Chondrocyte (in vitro differentiated cells): ENCODE measurements around the gene DDA1. TPM values are rescaled to one million over a fixed set of nuclear protein-coding genes. Genes with fewer than 3 reads are reported as not detected.

Experiments used
- DNase-seq: peaks from one replicate; pipeline ENCODE4 v3.0.0; 2021; ENCODE audit warnings: mixed read lengths, low spot score
- H3K27ac Mint-ChIP-seq: one replicate; pipeline ENCODE4 v1.8.0; 2021; ENCODE audit warnings: mild to moderate bottlenecking, moderate library complexity, mixed read lengths; ENCODE audit not compliant: unreplicated experiment
- H3K27me3 Mint-ChIP-seq: 2 replicates; pipeline ENCODE4 v1.8.0; 2021; ENCODE audit warnings: low read depth, mixed read lengths
- H3K36me3 Mint-ChIP-seq: 2 replicates; pipeline ENCODE4 v1.8.0; 2021; ENCODE audit warnings: low read depth, mixed read lengths
- H3K4me1 Mint-ChIP-seq: 2 replicates; pipeline ENCODE4 v1.8.0; 2021; ENCODE audit warnings: low read depth, mild to moderate bottlenecking, mixed read lengths
- H3K4me3 Mint-ChIP-seq: one replicate; pipeline ENCODE4 v1.8.0; 2021; ENCODE audit warnings: mild to moderate bottlenecking, moderate library complexity, mixed read lengths; ENCODE audit not compliant: unreplicated experiment
- H3K9me3 Mint-ChIP-seq: 2 replicates; pipeline ENCODE4 v1.8.0; 2021; ENCODE audit warnings: low read depth, mixed read lengths
- CTCF ChIP-seq: fragments of 200-600 bp; sonication (generic); IDR thresholded peaks from 2 replicates; pipeline ENCODE4 v1.5.0; 2021; ENCODE audit warnings: antibody characterized with exemption, mild to moderate bottlenecking, moderate library complexity
- total RNA-seq: library from RNA; stranded (reverse); gene quantifications from 3 replicates; pipeline ENCODE4 v1.2.1, GENCODE V29; 2021

Gene DDA1
- total RNA-seq, 1 donor from 2014 or later, result 63.9 TPM

GRCh38 chr19:17263712-17264640 lies 45.4 kb upstream of the DDA1 start:
- H3K27ac Mint-ChIP-seq, result no peak overlapping the region
- H3K36me3 Mint-ChIP-seq, result no peaks in the 10 kb centered on the region
- TF ChIP-seq CTCF, result no peak
- no peak overlapping the region for H3K4me3 Mint-ChIP-seq
- DNase-seq, result no peak
- peaks cover 4% of the 10 kb centered on the region for H3K9me3 Mint-ChIP-seq
- H3K4me1 Mint-ChIP-seq, result peaks cover 19% of the 10 kb centered on the region
- H3K27me3 Mint-ChIP-seq, result peaks cover 2% of the 10 kb centered on the region

- no peak for DNase-seq
- no peak within 1 kb of the TSS for H3K27ac Mint-ChIP-seq
- peaks cover 19% of the 10 kb centered on the region for H3K4me1 Mint-ChIP-seq
- peaks cover 4% of the 10 kb centered on the region for H3K9me3 Mint-ChIP-seq
- no peak for TF ChIP-seq CTCF
- H3K36me3 Mint-ChIP-seq, result no peaks in the 10 kb centered on the region
- peaks cover 2% of the 10 kb centered on the region for H3K27me3 Mint-ChIP-seq
- H3K4me3 Mint-ChIP-seq, result no peak within 1 kb of the TSS
Observed at GRCh38 chr19:17264641-17264979, 44.8 kb upstream of the DDA1 start, which contains the start of gene USHBP1. USHBP1 (minus strand) TSS chr19:17264745; CDS start chr19:17264299, 446 bp downstream.

DNA sequence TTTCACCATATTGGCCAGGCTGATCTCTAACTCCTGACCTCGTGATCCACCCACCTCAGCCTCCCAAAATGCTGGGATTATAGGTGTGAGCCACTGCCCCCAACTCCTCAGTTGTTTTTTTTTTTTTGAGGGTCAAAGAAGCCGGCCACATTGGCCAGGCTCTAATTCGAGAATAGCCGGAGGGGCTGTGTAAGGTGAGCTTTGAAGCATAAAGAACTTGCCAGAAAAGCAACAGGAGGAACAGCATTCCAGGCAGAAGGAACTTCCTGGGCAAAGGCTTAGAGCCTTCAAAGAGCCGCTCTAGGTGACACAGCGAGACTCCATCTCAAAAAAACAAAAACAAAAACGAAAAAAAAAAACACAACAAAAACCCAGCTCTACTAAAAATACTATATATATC lies 43.3 kb upstream of the DDA1 start:
- Mint-ChIP-seq H3K4me3 (no peak overlapping the region), H3K9me3 (peaks cover 4% of the 10 kb centered on the region), H3K4me1 (peaks cover 16% of the 10 kb centered on the region), H3K27me3 (no peaks in the 10 kb centered on the region), H3K27ac (no peak overlapping the region), H3K36me3 (peaks cover 2% of the 10 kb centered on the region)
- TF ChIP-seq CTCF, result no peak
- DNase-seq, result no peak

DNA sequence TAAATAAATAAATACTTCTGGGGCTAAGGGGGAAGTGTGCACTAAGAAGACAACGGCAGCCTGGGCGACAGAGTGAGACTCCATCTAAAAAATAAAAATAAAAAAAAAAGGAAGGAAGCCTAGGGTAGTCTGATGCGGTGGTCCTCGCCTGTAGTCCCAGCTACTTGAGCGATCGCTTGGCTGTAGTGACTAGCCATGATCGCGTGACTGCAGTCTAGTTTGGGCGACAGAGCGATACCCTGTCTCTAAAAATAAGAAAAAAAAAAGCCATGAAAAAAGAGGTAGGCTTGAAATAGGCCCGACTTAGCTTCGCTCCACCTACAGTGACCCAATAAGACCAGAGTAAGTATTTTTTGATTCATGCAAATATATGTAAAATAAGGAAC lies 42.8 kb upstream of the DDA1 start:
- no peaks in the 10 kb centered on the region for H3K27me3 Mint-ChIP-seq
- TF ChIP-seq CTCF, result no peak
- H3K4me3 Mint-ChIP-seq, result no peak overlapping the region
- peaks cover 4% of the 10 kb centered on the region for H3K9me3 Mint-ChIP-seq
- peak overlapping the region; percentile 97 for H3K27ac Mint-ChIP-seq
- DNase-seq, result no peak
- H3K4me1 Mint-ChIP-seq, result peaks cover 16% of the 10 kb centered on the region
- H3K36me3 Mint-ChIP-seq, result peaks cover 6% of the 10 kb centered on the region

- DNase-seq, result no peak
- Mint-ChIP-seq H3K36me3 (peaks cover 6% of the 10 kb centered on the region), H3K9me3 (peaks cover 4% of the 10 kb centered on the region), H3K27ac (peak within 1 kb of the TSS; percentile 97), H3K4me3 (peak within 1 kb of the TSS; percentile 85), H3K4me1 (peaks cover 16% of the 10 kb centered on the region), H3K27me3 (no peaks in the 10 kb centered on the region)
- no peak for TF ChIP-seq CTCF
Observed at GRCh38 chr19:17266975-17267788, 42.2 kb upstream of the DDA1 start, which contains the start of gene BABAM1. BABAM1 (plus strand) TSS chr19:17267443; CDS start chr19:17268807, 1,364 bp downstream.
